Neuronal stem cell (in vitro differentiated cells): ENCODE measurements around the gene LGMN.

ENCODE experiments used
- DNase-seq: peaks from one replicate; pipeline ENCODE4 v3.0.0-alpha.2; 2013; ENCODE audit warnings: low spot score
- H2AFZ ChIP-seq: one replicate; pipeline ENCODE4 v1.6.1; 2013; ENCODE audit warnings: mild to moderate bottlenecking, low read length, inconsistent platforms
- H2AK5ac ChIP-seq: 2 replicates; pipeline ENCODE4 v1.6.1; 2013; ENCODE audit warnings: low read depth, mild to moderate bottlenecking, inconsistent platforms, low read length, moderate library complexity, mixed read lengths
- H2BK120ac ChIP-seq: 2 replicates; pipeline ENCODE4 v1.6.1; 2013; ENCODE audit warnings: low read depth, mild to moderate bottlenecking, inconsistent platforms, low read length, moderate library complexity, mixed read lengths
- H2BK12ac ChIP-seq: one replicate; pipeline ENCODE4 v1.6.1; 2013; ENCODE audit warnings: low read length, inconsistent platforms
- H2BK15ac ChIP-seq: 2 replicates; pipeline ENCODE4 v1.6.1; 2013; ENCODE audit warnings: mild to moderate bottlenecking, low read length, inconsistent platforms, mixed read lengths
- H2BK5ac ChIP-seq: one replicate; pipeline ENCODE4 v1.6.1; 2013; ENCODE audit warnings: inconsistent platforms, mild to moderate bottlenecking, low read length, moderate library complexity
- H3K14ac ChIP-seq: one replicate; pipeline ENCODE4 v1.6.1; 2013; ENCODE audit warnings: low read length, inconsistent platforms
- H3K18ac ChIP-seq: 2 replicates; pipeline ENCODE4 v1.6.1; 2013; ENCODE audit warnings: low read length, inconsistent platforms
- H3K23ac ChIP-seq: 2 replicates; pipeline ENCODE4 v1.6.1; 2013; ENCODE audit warnings: low read depth, mild to moderate bottlenecking, mixed read lengths, low read length, inconsistent platforms; ENCODE audit not compliant: poor library complexity
- H3K27ac ChIP-seq: replicated peaks from 3 replicates; pipeline ENCODE4 v1.5.1; 2013; ENCODE audit warnings: low read length, inconsistent platforms
- H3K27me3 ChIP-seq, 3 experiments: 2 replicates each; pipeline ENCODE4 v1.6.1; 2013; ENCODE audit warnings: low read length in 3 of 3, mild to moderate bottlenecking in 2 of 3, inconsistent platforms in 1 of 3, low read depth in 1 of 3, mixed read lengths in 1 of 3, moderate library complexity in 1 of 3; ENCODE audit not compliant: control insufficient read depth in 3 of 3, insufficient read depth in 3 of 3
- H3K36me3 ChIP-seq, 2 donors: replicated peaks in 1 of 2; 2 replicates each; pipeline ENCODE4 v1.6.1; 2013; ENCODE audit warnings: low read length in 2 of 2; ENCODE audit not compliant: control insufficient read depth in 2 of 2, insufficient read depth in 2 of 2
- H3K4ac ChIP-seq: 2 replicates; pipeline ENCODE4 v1.6.1; 2013; ENCODE audit warnings: inconsistent platforms, mild to moderate bottlenecking, low read length, moderate library complexity
- H3K4me1 ChIP-seq, 2 donors: 1 replicate in 1 of 2; 2 replicates in 1 of 2; pipeline ENCODE4 v1.6.1; 2013; ENCODE audit warnings: low read length in 2 of 2, low read depth in 1 of 2; ENCODE audit not compliant: control insufficient read depth in 2 of 2, insufficient read depth in 1 of 2
- H3K4me2 ChIP-seq: one replicate; pipeline ENCODE4 v1.6.1; 2013; ENCODE audit warnings: mild to moderate bottlenecking, low read length, inconsistent platforms; ENCODE audit not compliant: insufficient read depth, poor library complexity, severe bottlenecking
- H3K4me3 ChIP-seq, 2 donors: 2 replicates each; pipeline ENCODE4 v1.5.1; 2013; ENCODE audit warnings: low read length in 2 of 2, mild to moderate bottlenecking in 2 of 2, inconsistent platforms in 1 of 2, moderate library complexity in 1 of 2
- H3K79me1 ChIP-seq: one replicate; pipeline ENCODE4 v1.6.1; 2013; ENCODE audit warnings: low read depth, mild to moderate bottlenecking, inconsistent platforms, low read length, moderate library complexity
- H3K9ac ChIP-seq: one replicate; pipeline ENCODE4 v1.6.1; 2013; ENCODE audit warnings: mild to moderate bottlenecking, low read depth, low read length, inconsistent platforms; ENCODE audit not compliant: poor library complexity
- H3K9me3 ChIP-seq, 2 donors: replicated peaks in 1 of 2; 2 replicates each; pipeline versions ENCODE3 to v1.6.1; 2013; ENCODE audit warnings: low read length in 2 of 2, mild to moderate bottlenecking in 2 of 2, inconsistent platforms in 1 of 2, low read depth in 1 of 2, mixed read lengths in 1 of 2, moderate library complexity in 1 of 2; ENCODE audit not compliant: control insufficient read depth in 2 of 2, insufficient read depth in 1 of 2
- H4K8ac ChIP-seq: one replicate; pipeline ENCODE4 v1.6.1; 2013; ENCODE audit warnings: low read depth, mild to moderate bottlenecking, inconsistent platforms, low read length, moderate library complexity
- H4K91ac ChIP-seq: one replicate; pipeline ENCODE4 v1.6.1; 2013; ENCODE audit warnings: low read length, low read depth, mild to moderate bottlenecking, inconsistent platforms; ENCODE audit not compliant: poor library complexity
- WGBS, 2 donors: extraction: QIAGEN DNeasy Blood & Tissue Kit; methylation state at CpG; one replicate each; pipeline ENCODE4 v1.1.7; 2013; ENCODE audit warnings: missing lambda C conversion rate in 2 of 2, mixed read lengths in 1 of 2; ENCODE audit not compliant: insufficient read length in 2 of 2, insufficient replicate concordance in 1 of 2; ENCODE audit errors: extremely low coverage in 2 of 2; 5-methylcytosine and 5-hydroxymethylcytosine counted together

The LGMN gene

GRCh38 chr14:92709340-92710000 is 39.0 kb downstream of the LGMN start:
- WGBS, 2 donors: no CpG with 5 or more reads among the region's 13 CpGs
- Histone ChIP-seq H2AK5ac (no peak overlapping the region), H4K91ac (no peak overlapping the region), H3K4me2 (no peak overlapping the region), H4K8ac (no peak overlapping the region), H3K27me3 (no peaks in the 10 kb centered on the region), H3K23ac (no peak overlapping the region), H2AFZ (no peak overlapping the region), H2BK15ac (no peak overlapping the region), H3K4me3 (no peak overlapping the region), H2BK120ac (no peak overlapping the region), H3K18ac (no peak overlapping the region), H3K4ac (no peak overlapping the region), H3K9ac (peak overlapping the region; percentile 55), H3K79me1 (no peaks in the 10 kb centered on the region), H3K27ac (no peak overlapping the region), H2BK12ac (no peak overlapping the region), H3K9me3 (no peaks in the 10 kb centered on the region), H2BK5ac (no peak overlapping the region), H3K14ac (no peak overlapping the region), H3K36me3 (peaks cover 19 to 51% of the 10 kb centered on the region in 2 donors), H3K4me1 (peaks cover 0 to 2% of the 10 kb centered on the region in 2 donors)
- DNase-seq: no peak

- Histone ChIP-seq H3K27ac (no peak overlapping the region), H3K79me1 (no peaks in the 10 kb centered on the region), H2AK5ac (no peak overlapping the region), H3K9ac (no peak overlapping the region), H3K4me2 (no peak overlapping the region), H3K23ac (no peak overlapping the region), H3K18ac (no peak overlapping the region), H3K4ac (no peak overlapping the region), H3K36me3 (peaks cover 23 to 61% of the 10 kb centered on the region in 2 donors), H3K4me3 (no peak overlapping the region), H3K9me3 (no peaks in the 10 kb centered on the region), H2BK15ac (no peak overlapping the region), H3K27me3 (no peaks in the 10 kb centered on the region), H2AFZ (no peak overlapping the region), H4K8ac (no peak overlapping the region), H3K14ac (no peak overlapping the region), H2BK5ac (no peak overlapping the region), H2BK120ac (no peak overlapping the region), H2BK12ac (no peak overlapping the region), H4K91ac (no peak overlapping the region), H3K4me1 (peaks cover 0 to 2% of the 10 kb centered on the region in 2 donors)
- no CpG with 5 or more reads among the region's 15 CpGs for WGBS, 2 donors
- DNase-seq: no peak
Observed at GRCh38 chr14:92706386-92706785, 42.0 kb downstream of the LGMN start.

- Histone ChIP-seq H3K36me3 (peaks cover 22 to 47% of the 10 kb centered on the region in 2 donors), H2AK5ac (no peak overlapping the region), H3K4me1 (peaks cover 0 to 2% of the 10 kb centered on the region in 2 donors), H3K9ac (no peak overlapping the region), H2AFZ (no peak overlapping the region), H3K27ac (no peak overlapping the region), H2BK120ac (no peak overlapping the region), H2BK12ac (no peak overlapping the region), H4K91ac (no peak overlapping the region), H3K4ac (no peak overlapping the region), H3K4me3 (no peak overlapping the region), H3K79me1 (no peaks in the 10 kb centered on the region), H3K23ac (no peak overlapping the region), H4K8ac (no peak overlapping the region), H3K27me3 (no peaks in the 10 kb centered on the region), H3K9me3 (no peaks in the 10 kb centered on the region), H3K4me2 (no peak overlapping the region), H2BK15ac (no peak overlapping the region), H3K14ac (no peak overlapping the region), H2BK5ac (no peak overlapping the region), H3K18ac (no peak overlapping the region)
- DNase-seq: no peak
- WGBS, 2 donors: no CpG with 5 or more reads among the region's 11 CpGs
Observed at GRCh38 chr14:92704821-92705220, 43.6 kb downstream of the LGMN start.

GRCh38 chr14:92704036-92704804 is 44.2 kb downstream of the LGMN start:
- Histone ChIP-seq H3K27me3 (no peaks in the 10 kb centered on the region), H3K4me2 (no peak overlapping the region), H3K36me3 (peaks cover 20 to 41% of the 10 kb centered on the region in 2 donors), H3K4me3 (peak overlapping the region in 1 of 2 donors; percentile 35), H4K91ac (no peak overlapping the region), H2AK5ac (no peak overlapping the region), H3K23ac (peak overlapping the region; percentile 55), H2BK12ac (no peak overlapping the region), H2BK15ac (no peak overlapping the region), H3K27ac (no peak overlapping the region), H3K4me1 (peaks cover 0 to 2% of the 10 kb centered on the region in 2 donors), H2BK5ac (no peak overlapping the region), H3K9me3 (no peaks in the 10 kb centered on the region), H2BK120ac (no peak overlapping the region), H3K4ac (no peak overlapping the region), H3K79me1 (no peaks in the 10 kb centered on the region), H4K8ac (no peak overlapping the region), H3K18ac (no peak overlapping the region), H2AFZ (no peak overlapping the region), H3K9ac (no peak overlapping the region), H3K14ac (no peak overlapping the region)
- DNase-seq: no peak
- no CpG with 5 or more reads among the region's 23 CpGs for WGBS, 2 donors
